Prostate gland (tissue), 2 donors: ENCODE data around the gene NOTCH4.

Experiments
- POLR2AphosphoS5 ChIP-seq: sonication (generic); formaldehyde crosslinking; IDR thresholded peaks from one replicate; pipeline ENCODE4 v1.6.1; 2017; ENCODE audit warnings: antibody characterized with exemption
- TF ChIP-seq, protein P1 (sequence below), 4 experiments: fragments of 200-600 bp in 2 of 4; fragments of 450-650 bp in 2 of 4; sonication (generic) in 2 of 4; IDR thresholded peaks; 1 replicate in 3 of 4; 2 replicates in 1 of 4; pipeline ENCODE4 v1.5.1; 2016 to 2019; ENCODE audit warnings: antibody characterized with exemption in 4 of 4, mild to moderate bottlenecking in 2 of 4, moderate library complexity in 2 of 4

DNA sequence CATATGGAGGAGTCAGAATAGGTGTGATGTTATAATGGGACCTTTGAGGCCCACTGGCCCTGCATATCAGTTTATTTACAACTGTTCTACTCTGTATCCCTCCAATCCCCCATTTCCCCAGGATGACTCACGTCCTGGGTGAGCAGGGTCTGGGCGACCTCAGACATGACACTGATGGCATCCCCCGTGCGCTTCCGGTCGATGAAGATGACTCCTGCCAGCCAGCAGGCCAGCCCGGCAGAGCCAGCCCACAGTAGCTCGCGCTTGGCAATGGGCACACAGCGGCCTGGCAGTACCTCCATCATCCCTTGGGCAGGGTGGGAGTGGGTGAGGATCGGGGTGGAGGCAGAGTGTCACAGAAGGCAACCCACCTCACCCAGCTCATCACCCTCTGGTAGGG lies 53.6 kb downstream of the NOTCH4 start:
- TF ChIP-seq POLR2AphosphoS5 = no peak
- TF ChIP-seq, protein P1, sequence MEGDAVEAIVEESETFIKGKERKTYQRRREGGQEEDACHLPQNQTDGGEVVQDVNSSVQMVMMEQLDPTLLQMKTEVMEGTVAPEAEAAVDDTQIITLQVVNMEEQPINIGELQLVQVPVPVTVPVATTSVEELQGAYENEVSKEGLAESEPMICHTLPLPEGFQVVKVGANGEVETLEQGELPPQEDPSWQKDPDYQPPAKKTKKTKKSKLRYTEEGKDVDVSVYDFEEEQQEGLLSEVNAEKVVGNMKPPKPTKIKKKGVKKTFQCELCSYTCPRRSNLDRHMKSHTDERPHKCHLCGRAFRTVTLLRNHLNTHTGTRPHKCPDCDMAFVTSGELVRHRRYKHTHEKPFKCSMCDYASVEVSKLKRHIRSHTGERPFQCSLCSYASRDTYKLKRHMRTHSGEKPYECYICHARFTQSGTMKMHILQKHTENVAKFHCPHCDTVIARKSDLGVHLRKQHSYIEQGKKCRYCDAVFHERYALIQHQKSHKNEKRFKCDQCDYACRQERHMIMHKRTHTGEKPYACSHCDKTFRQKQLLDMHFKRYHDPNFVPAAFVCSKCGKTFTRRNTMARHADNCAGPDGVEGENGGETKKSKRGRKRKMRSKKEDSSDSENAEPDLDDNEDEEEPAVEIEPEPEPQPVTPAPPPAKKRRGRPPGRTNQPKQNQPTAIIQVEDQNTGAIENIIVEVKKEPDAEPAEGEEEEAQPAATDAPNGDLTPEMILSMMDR (IDR thresholded peaks at IDR 0.05) = no peak
